ENCODE data around the gene CORO6. TPM values are rescaled to one million over a fixed set of nuclear protein-coding genes. Genes with fewer than 3 reads are reported as not detected.
"Not testable (repeated sequence)": the region's sequence is repeated elsewhere in the genome, so short reads cannot be mapped to it uniquely, and the experiment has no call there.

Gene CORO6
- 10 to 100 TPM in 1 of 2 donors, 1 to 10 TPM in 1; 2.5 to 12.0 TPM for total RNA-seq

DNA sequence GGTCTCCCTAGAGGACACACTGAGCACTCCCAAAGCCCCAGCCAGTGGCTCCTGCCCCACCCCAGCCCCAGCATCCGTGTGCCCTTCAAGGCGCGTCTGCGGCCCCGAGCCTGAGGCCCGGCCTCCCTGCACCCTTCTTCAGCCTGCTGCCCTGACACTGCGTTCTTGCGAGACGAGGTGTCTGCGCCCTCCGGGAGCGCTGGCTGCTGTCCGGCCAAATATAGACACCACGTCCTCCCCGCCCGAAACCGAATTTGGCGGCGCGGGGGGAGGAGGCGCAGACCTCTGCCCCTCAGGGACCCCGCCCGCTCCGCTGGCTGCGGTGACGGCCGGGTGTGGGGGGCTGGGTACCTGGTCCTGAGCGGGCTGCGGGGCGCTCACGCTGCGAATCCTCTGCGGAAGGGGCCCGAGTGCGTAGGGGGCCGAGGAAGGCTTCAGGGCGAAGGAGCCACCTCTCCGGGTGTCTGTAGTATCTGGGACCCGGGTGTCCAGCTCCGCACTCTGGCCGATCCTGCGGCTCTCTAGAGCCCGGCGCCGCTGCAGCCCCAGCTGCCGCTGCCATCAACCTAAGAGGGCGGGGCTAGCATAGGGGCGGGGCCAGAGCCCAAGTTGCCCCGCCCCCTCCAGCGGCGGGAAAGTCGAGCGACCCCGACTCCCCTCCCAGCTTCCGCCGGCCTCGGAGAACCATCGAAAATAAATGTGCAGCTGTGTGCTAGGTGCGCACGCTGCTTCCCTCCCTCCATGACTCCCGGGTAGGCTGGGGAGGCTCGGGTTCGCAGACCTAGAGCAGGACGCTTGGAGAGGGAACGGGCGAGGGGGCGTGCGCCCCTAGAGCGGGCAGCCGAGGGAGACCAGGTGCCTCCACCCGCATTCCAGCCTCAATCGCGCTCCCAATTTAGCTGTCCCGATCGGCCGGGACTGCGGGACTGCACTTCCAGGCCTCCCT is at the start of gene CORO6:
Gene CORO6, minus strand, starts transcription at position 576 of the 946 bp plus-strand sequence. CDS start 1,491 bp downstream, outside the sequence.
- no peaks in the 10 kb centered on the region for H3K9me3 Mint-ChIP-seq
- ATAC-seq (replicated peaks) = peak; percentile 27
- H3K27ac Mint-ChIP-seq = peak within 1 kb of the TSS; percentile 94
- peak within 1 kb of the TSS; percentile 80 for H3K4me3 Mint-ChIP-seq
- H3K4me1 Mint-ChIP-seq = peaks cover 37% of the 10 kb centered on the region
- H3K27me3 Mint-ChIP-seq = no peaks in the 10 kb centered on the region
- peaks cover 7% of the 10 kb centered on the region for H3K36me3 Mint-ChIP-seq (ENCODE audit: low read depth)

DNA sequence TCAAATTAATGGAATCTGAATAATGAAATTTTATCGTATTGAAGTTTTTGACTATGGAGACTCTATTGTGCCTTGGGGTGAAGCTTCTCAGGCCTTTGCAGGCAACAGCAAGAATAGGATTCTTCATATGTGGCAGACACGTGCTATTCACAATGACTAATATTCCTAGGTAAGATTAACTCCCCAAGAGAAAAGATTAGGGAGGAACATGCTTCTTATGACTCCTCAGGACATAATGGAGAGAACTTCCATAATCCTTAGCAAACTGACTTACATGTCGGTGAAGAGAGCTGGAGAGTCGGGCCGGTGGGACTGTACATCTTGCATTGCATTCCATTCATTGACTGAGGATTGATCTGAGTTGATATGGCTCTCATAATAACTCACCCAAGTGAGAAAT is 48.9 kb upstream of the CORO6 start:
- Mint-ChIP-seq H3K36me3 (ENCODE audit: low read depth) (peaks cover 96% of the 10 kb centered on the region), H3K4me3 (no peak overlapping the region), H3K27ac (peak overlapping the region; percentile 43), H3K9me3 (no peaks in the 10 kb centered on the region), H3K4me1 (peaks cover 19% of the 10 kb centered on the region), H3K27me3 (no peaks in the 10 kb centered on the region)
- no peak for ATAC-seq (replicated peaks)

DNA sequence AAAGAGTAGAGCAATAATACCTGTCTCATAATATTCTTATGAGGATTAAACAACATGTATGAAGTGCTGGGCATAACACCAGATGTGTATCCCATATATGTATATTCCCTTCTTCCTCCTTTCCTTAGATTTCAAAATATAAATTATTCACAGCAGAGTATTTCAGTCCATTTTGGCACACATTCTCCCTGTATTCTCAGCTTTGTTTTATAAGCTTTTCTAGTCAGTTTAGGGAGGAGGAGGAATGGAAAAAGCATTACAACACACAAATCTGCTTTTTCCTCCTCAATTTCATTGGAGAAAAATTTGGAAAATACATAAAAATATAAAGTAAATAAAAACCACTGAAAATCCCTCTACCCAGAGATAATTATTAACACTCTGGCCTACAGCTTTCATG is 46.6 kb upstream of the CORO6 start:
- H3K27ac Mint-ChIP-seq = peak overlapping the region; percentile 58
- H3K4me1 Mint-ChIP-seq = peaks cover 17% of the 10 kb centered on the region
- ATAC-seq (replicated peaks) = no peak
- H3K4me3 Mint-ChIP-seq = no peak overlapping the region
- no peaks in the 10 kb centered on the region for H3K9me3 Mint-ChIP-seq
- peaks cover 96% of the 10 kb centered on the region for H3K36me3 Mint-ChIP-seq (ENCODE audit: low read depth)
- no peaks in the 10 kb centered on the region for H3K27me3 Mint-ChIP-seq

DNA sequence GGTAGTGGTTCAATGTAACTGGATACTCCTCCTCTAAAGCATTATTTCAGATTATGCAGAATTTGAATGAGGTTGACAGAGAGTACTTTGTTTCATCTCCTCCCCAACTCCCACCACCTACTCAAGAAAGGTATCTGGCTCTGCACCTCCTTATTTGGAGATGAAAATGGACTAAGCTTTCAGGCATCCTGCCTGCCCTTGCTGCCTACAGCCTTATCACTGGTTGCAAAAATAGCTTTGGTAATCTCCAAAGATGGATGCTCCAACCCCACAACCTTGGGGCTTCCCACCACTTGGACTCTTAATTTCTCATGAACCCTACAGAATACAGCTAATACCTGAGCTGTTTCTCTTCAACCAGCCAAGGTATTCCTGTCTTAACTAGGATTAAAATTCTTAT is 45.3 kb upstream of the CORO6 start:
- peak overlapping the region; percentile 86 for H3K27ac Mint-ChIP-seq
- no peaks in the 10 kb centered on the region for H3K27me3 Mint-ChIP-seq
- ATAC-seq (replicated peaks) = no peak
- H3K9me3 Mint-ChIP-seq = no peaks in the 10 kb centered on the region
- H3K4me1 Mint-ChIP-seq = peaks cover 19% of the 10 kb centered on the region
- H3K36me3 Mint-ChIP-seq (ENCODE audit: low read depth) = peaks cover 90% of the 10 kb centered on the region
- peak overlapping the region; percentile 13 for H3K4me3 Mint-ChIP-seq

DNA sequence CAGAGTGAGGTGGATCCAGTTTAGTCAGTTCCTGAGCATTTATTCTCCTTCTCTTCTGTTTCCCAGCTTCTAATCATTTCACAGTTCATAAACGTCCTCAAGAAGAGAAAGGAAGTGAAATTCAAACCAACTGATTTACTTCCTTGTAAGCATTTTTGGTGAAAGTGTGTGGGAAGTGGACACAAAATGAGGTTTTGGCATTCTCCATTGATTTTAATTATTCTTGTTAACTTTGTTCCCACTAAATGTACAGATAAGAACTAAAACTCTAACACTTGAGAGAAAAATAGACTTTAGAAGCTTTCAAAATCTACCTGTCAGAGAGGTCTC is 42.7 kb upstream of the CORO6 start:
- Mint-ChIP-seq H3K4me1 (peaks cover 25% of the 10 kb centered on the region), H3K27ac (peak overlapping the region; percentile 81), H3K9me3 (no peaks in the 10 kb centered on the region), H3K27me3 (no peaks in the 10 kb centered on the region), H3K36me3 (ENCODE audit: low read depth) (peaks cover 84% of the 10 kb centered on the region), H3K4me3 (peak overlapping the region; percentile 43)
- peak; percentile 1 for ATAC-seq (replicated peaks)

DNA sequence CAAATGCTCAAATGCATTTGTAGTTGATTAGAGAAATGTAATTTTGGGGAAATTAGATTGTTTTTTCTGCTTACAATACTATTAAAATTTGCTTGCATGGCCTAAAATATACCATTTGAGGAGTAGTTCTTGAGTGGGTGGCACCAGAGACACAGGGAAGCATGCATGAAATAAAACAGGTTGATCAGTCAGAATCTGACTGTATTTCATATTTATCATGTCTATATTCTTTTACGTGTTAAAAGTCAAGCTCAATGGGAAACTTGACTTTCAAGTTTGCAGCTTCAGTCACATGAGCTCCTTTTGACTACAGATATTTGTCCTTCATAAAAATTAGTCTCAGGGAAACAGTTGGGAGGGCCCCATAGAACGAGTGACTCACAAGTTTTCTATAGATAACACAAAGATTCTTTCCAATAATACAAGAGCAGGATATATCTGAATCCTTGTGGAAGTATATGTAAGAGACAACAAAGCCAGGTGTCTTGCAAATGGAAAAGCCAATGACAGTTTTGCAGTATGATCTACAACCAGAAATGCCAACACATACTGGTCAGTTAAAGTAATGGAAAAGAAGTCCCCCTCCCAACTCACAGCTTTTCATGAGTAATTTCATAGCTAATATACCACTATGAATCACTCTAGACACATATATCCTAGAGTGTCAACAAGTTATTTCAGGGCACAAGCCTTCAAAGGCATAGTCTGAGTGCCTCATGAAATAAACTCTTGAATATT is 42.2 kb upstream of the CORO6 start:
- Mint-ChIP-seq H3K36me3 (ENCODE audit: low read depth) (peaks cover 83% of the 10 kb centered on the region), H3K9me3 (no peaks in the 10 kb centered on the region), H3K4me3 (peak overlapping the region; percentile 43), H3K27me3 (no peaks in the 10 kb centered on the region), H3K4me1 (peaks cover 25% of the 10 kb centered on the region), H3K27ac (peak overlapping the region; percentile 81)
- ATAC-seq (replicated peaks) = peak; percentile 96

DNA sequence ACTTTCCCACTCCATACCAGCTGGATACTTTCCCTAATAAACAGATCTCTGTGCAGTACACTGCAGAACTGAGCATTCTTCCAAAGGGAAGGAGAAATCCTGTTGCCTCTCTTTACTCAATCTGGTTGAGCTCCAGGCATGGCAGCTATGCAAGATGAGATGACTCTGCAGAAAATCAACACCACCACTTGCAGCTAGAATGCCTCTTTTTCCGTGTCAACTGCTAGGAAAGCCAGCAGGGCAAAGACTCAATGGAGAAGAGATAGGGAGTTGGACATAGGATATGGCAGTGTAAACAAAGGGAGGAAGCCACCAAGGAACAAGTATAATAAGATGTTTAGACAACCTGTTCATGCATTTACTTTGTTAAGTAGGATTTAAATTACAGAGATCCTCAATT is 40.4 kb upstream of the CORO6 start:
- no peak for ATAC-seq (replicated peaks)

DNA sequence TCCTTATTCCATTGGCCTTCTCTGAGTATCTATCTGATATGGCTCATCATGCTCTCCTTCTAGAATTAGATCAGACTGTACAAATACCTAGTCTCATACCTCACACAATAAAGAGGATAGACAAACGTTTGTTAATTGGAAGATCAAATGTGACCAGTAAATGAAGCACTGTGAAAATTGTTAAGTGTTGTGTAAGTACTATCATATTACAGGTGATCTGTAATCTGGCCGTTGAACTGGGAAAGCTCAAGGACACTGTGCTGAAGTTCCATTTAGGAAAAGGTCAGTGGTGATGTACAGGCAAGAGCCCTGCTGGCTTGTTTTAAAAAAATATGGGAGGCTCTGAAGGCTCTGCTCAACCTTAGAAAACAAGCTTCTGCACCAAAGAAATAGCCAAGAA is 38.5 kb upstream of the CORO6 start:
- Mint-ChIP-seq H3K27ac (peak overlapping the region; percentile 1), H3K27me3 (no peaks in the 10 kb centered on the region), H3K9me3 (no peaks in the 10 kb centered on the region)

More for the DNA sequence above, 40.4 kb upstream of the CORO6 start:
- Mint-ChIP-seq H3K27ac (no peak overlapping the region), H3K4me3 (no peak overlapping the region), H3K9me3 (no peaks in the 10 kb centered on the region), H3K36me3 (ENCODE audit: low read depth) (peaks cover 80% of the 10 kb centered on the region), H3K4me1 (peaks cover 25% of the 10 kb centered on the region), H3K27me3 (no peaks in the 10 kb centered on the region)

DNA sequence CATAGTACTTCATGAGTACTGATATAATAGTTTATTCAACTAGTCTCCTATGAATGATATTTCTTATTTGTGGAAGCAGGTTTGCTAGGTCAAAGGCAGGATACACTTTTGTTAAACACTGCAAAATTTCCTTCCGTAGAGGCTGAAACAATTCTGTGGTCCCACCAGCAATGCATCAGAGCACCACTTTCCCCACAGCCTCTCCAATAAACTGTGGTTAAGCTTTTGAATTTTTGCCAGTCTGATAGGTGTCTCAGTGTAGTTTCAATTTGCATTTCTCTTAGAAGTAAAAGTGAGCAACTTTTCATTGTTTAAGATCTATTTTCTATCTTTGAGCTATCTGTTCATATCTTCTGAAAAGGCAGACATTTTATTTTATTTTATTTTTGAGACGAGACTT is 36.4 kb upstream of the CORO6 start:
- peak; percentile 75 for ATAC-seq (replicated peaks)
- H3K4me1 Mint-ChIP-seq = peaks cover 14% of the 10 kb centered on the region
- no peaks in the 10 kb centered on the region for H3K9me3 Mint-ChIP-seq
- H3K27me3 Mint-ChIP-seq = no peaks in the 10 kb centered on the region
- H3K36me3 Mint-ChIP-seq (ENCODE audit: low read depth) = peaks cover 76% of the 10 kb centered on the region
- peak overlapping the region; percentile 16 for H3K4me3 Mint-ChIP-seq
- peak overlapping the region; percentile 36 for H3K27ac Mint-ChIP-seq

More for the DNA sequence above, 38.5 kb upstream of the CORO6 start:
- no peak for ATAC-seq (replicated peaks)
- peaks cover 75% of the 10 kb centered on the region for H3K36me3 Mint-ChIP-seq (ENCODE audit: low read depth)
- H3K4me1 Mint-ChIP-seq = peaks cover 20% of the 10 kb centered on the region
- no peak overlapping the region for H3K4me3 Mint-ChIP-seq

DNA sequence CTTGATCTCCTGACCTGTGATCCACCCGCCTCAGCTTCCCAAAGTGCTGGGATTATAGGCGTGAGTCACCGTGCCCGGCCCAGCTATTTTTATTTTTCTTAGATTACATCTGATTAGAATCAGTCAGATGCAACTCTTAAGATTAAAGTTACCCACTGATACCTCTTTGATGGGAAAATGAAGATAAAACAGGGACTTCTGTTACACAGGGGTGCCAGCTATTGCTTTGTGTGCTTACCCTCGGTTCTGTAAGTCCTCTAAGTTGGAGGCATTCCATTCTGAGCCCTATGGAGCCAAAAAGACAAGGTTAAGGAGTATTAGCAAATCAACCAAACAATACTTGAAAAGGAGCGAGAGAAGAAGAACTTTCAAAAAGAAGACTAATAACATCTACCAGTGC is 32.6 kb upstream of the CORO6 start:
- no peak for ATAC-seq (replicated peaks)
- H3K9me3 Mint-ChIP-seq = no peaks in the 10 kb centered on the region
- no peak overlapping the region for H3K27ac Mint-ChIP-seq
- no peaks in the 10 kb centered on the region for H3K27me3 Mint-ChIP-seq
- H3K36me3 Mint-ChIP-seq (ENCODE audit: low read depth) = peaks cover 76% of the 10 kb centered on the region
- peaks cover 5% of the 10 kb centered on the region for H3K4me1 Mint-ChIP-seq
- H3K4me3 Mint-ChIP-seq = no peak overlapping the region

DNA sequence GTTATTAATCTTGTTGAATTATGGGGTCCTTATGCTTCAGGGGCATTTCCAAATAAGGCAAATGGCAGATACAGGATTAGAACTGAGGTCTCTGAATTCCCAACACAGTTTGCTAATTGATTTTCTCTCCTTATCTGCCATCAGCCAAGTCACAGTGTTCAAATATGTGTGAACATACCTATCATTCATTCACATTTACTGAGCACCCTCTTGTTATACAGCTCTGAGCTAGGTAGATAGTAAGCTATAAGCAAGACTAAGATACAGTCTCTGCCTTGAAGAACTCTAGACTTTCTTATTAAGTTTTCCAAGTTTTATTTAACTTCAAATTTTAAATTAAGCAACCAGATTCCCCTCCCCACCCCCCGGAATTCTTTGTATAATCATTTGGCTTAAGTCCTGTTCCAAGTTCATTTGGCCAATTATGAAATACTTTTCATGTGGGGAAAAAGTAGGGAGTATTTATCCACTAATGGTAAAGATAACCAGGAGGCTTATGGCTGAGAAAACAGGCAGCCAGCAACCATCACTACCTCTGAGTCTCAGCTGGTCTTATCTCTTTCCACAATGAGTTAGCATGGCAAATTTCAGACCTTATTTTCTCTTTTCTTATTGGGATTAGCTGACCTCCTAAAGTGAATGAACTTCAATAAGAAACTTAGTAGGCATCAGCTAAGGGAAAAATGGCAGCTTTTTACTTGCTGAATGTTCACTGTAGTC is 31.4 kb upstream of the CORO6 start:
- no peak overlapping the region for H3K27ac Mint-ChIP-seq
- no peaks in the 10 kb centered on the region for H3K27me3 Mint-ChIP-seq
- no peak for ATAC-seq (replicated peaks)
- peaks cover 82% of the 10 kb centered on the region for H3K36me3 Mint-ChIP-seq (ENCODE audit: low read depth)
- H3K9me3 Mint-ChIP-seq = no peaks in the 10 kb centered on the region
- peaks cover 5% of the 10 kb centered on the region for H3K4me1 Mint-ChIP-seq
- no peak overlapping the region for H3K4me3 Mint-ChIP-seq

DNA sequence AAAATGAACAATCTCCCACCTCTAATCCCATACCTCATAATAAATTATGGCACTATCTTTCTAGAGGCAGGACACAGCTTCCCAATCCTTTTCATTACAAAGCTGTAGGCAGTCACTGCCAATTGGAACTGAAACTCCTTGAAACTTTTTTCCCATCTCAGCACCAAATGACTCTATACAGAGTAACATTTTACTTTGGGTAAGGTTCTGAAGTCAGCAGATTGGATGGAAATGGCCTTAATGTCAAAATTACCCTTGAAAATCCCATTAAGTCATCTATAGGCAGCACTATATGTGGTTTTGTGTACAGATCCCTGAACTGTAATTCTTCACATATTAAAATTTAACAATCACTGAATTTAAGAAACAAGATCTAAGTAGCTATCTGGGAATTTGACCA is 30.3 kb upstream of the CORO6 start:
- ATAC-seq (replicated peaks) = no peak
- Mint-ChIP-seq H3K27me3 (no peaks in the 10 kb centered on the region), H3K36me3 (ENCODE audit: low read depth) (peaks cover 82% of the 10 kb centered on the region), H3K9me3 (no peaks in the 10 kb centered on the region), H3K4me3 (no peak overlapping the region), H3K27ac (no peak overlapping the region), H3K4me1 (peaks cover 5% of the 10 kb centered on the region)

DNA sequence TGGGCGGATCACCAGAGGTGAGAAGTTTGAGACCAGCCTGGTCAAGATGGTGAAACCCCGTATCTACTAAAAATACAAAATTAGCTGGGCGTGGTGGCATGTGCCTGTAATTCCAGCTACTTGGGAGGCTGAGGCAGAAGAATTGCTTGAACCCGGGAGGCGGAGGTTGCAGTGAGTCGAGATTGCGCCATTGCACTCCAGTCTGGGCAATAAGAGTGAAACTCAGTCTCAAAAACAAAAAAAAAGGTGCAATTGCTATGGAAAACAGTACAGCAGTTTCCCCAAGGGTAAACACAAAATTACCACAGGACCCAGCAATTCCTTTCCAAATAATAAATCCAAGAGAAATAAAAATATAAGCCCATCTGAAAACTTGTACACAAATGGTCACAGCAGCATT is 29.2 kb upstream of the CORO6 start:
- H3K4me1 Mint-ChIP-seq; ATAC-seq (replicated peaks); H3K27ac Mint-ChIP-seq; H3K4me3 Mint-ChIP-seq; H3K9me3 Mint-ChIP-seq; H3K27me3 Mint-ChIP-seq: not testable (repeated sequence)
- peaks cover 81% of the 10 kb centered on the region for H3K36me3 Mint-ChIP-seq (ENCODE audit: low read depth)

DNA sequence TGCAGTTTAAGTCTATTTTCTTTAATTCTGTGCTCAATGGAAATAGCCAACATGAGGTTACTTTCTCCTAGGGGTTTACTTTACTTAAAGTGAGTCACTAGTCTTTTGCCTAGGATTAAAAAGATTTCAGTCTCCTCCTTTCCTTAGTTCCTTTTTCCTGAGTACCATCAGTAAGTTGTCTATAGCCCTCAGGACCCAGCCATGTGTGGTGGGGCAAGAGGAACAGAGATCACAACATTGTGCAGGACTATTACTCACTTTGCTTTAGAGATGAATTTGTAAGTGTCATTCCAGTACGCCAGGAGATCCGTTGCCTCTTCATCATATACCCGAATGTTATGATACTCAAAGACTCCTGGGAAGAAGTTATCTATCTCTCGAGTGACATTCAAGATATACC is 27.7 kb upstream of the CORO6 start:
- Mint-ChIP-seq H3K4me3 (no peak overlapping the region), H3K27ac (peak overlapping the region; percentile 41), H3K9me3 (no peaks in the 10 kb centered on the region), H3K36me3 (ENCODE audit: low read depth) (peaks cover 81% of the 10 kb centered on the region), H3K4me1 (no peaks in the 10 kb centered on the region), H3K27me3 (no peaks in the 10 kb centered on the region)
- ATAC-seq (replicated peaks) = no peak
